Panc1 (cell line): ENCODE measurements around the gene PDE9A. TPM values are rescaled to one million over a fixed set of nuclear protein-coding genes. Genes with fewer than 3 reads are reported as not detected.

Source experiments
- ATAC-seq: fragments of 200-7000 bp; cut with Tn5 transposase; 2 replicates; pipeline ENCODE4 v1.9.1; 2020; ENCODE audit warnings: mild to moderate bottlenecking, moderate library complexity
- BruUV-seq: library from RNA; stranded (reverse); fragments of 400-500 nt; replicated peaks from 2 replicates; lab custom pipeline; 2021; lab: Mats Ljungman, UMichigan
- CTCF ChIA-PET: fragments of 300-600 bp; sonication (Branson Sonifier 250); formaldehyde crosslinking; loops from one replicate; lab custom pipeline; 2022; ENCODE audit warnings: antibody characterized with exemption; lab: Charles Lee
- POLR2A ChIA-PET: fragments of 300-600 bp; sonication (Branson Sonifier 250); formaldehyde crosslinking; loops from one replicate; lab custom pipeline; 2022; ENCODE audit warnings: antibody characterized with exemption; lab: Charles Lee
- DNase-seq: peaks from one replicate; pipeline ENCODE4 v3.0.0-alpha.2; 2010; ENCODE audit warnings: low read depth, low spot score
- H3K27ac ChIP-seq: 2 replicates; pipeline ENCODE4 v1.5.1; 2011; ENCODE audit warnings: mild to moderate bottlenecking, low read length, inconsistent platforms
- H3K27me3 ChIP-seq: fragments of 200-500 bp; sonication (Bioruptor generic); 2 replicates; pipeline ENCODE4 v1.6.0; 2014; ENCODE audit warnings: low read length, inconsistent platforms; ENCODE audit not compliant: control insufficient read depth, insufficient read depth
- H3K36me3 ChIP-seq: fragments of 200-500 bp; sonication (Bioruptor generic); 2 replicates; pipeline ENCODE4 v1.5.1; 2014; ENCODE audit warnings: inconsistent platforms, mild to moderate bottlenecking, low read length, moderate library complexity; ENCODE audit not compliant: control insufficient read depth, insufficient read depth
- H3K4me1 ChIP-seq: 2 replicates; pipeline ENCODE4 v1.5.1; 2011; ENCODE audit warnings: inconsistent platforms, mild to moderate bottlenecking, low read length, moderate library complexity; ENCODE audit not compliant: control insufficient read depth, insufficient read depth
- H3K4me3 ChIP-seq, 2 experiments: 2 replicates each; pipeline ENCODE4 v1.5.1; 2011 to 2012; ENCODE audit warnings: low read depth in 2 of 2, low read length in 2 of 2, mild to moderate bottlenecking in 2 of 2, inconsistent platforms in 1 of 2, moderate library complexity in 1 of 2
- H3K9me3 ChIP-seq: fragments of 200-500 bp; sonication (Bioruptor generic); 2 replicates; pipeline ENCODE4 v1.5.1; 2014; ENCODE audit warnings: low read depth, mild to moderate bottlenecking, inconsistent platforms, low read length, moderate library complexity; ENCODE audit not compliant: control insufficient read depth, insufficient read depth
- CTCF ChIP-seq: fragments of 450-650 bp; IDR thresholded peaks from 2 replicates; pipeline ENCODE4 v1.5.1; 2017; ENCODE audit warnings: mild to moderate bottlenecking
- POLR2AphosphoS5 ChIP-seq: IDR thresholded peaks from 2 replicates; pipeline ENCODE4 v1.6.1; 2012; ENCODE audit warnings: mild to moderate bottlenecking, low read depth, low read length, moderate library complexity
- SIN3A ChIP-seq: IDR thresholded peaks from 2 replicates; pipeline ENCODE4 v1.6.1; 2012; ENCODE audit warnings: low read depth, mild to moderate bottlenecking, low read length, moderate library complexity, borderline replicate concordance; ENCODE audit not compliant: insufficient read depth
- TCF7L2 ChIP-seq: IDR thresholded peaks from 2 replicates; pipeline ENCODE4 v1.6.1; 2011; ENCODE audit warnings: mild to moderate bottlenecking, low read depth, low read length, inconsistent platforms
- in situ Hi-C: cut with HindIII; loops from 2 replicates; pipeline ENCODE4 v1.10.0; 2016; ENCODE audit warnings: low sequenced_read_pairs, low pct_unique_long_range_greater_than_20kb
- intact Hi-C: fragments of 100-400 bp; cut with micrococcal nuclease; formaldehyde crosslinking; loops from one replicate; pipeline ENCODE4 v1.10.0; 2022; ENCODE audit not compliant: unreplicated experiment
- total RNA-seq: library from RNA; stranded (reverse); gene quantifications from one replicate; pipeline ENCODE4 v1.2.1, GENCODE V29; 2021; ENCODE audit not compliant: unreplicated experiment
- TF ChIP-seq, protein P1 (sequence below), 2 experiments: IDR thresholded peaks; 2 replicates each; pipeline ENCODE4 v1.6.1; 2011 to 2012; ENCODE audit warnings: low read depth in 2 of 2, control low read depth in 1 of 2, low read length in 1 of 2, mild to moderate bottlenecking in 1 of 2, moderate library complexity in 1 of 2; ENCODE audit not compliant: insufficient read depth in 1 of 2

Gene PDE9A
- total RNA-seq, 1 experiment from 2014 or later, result 0.72 TPM

- TF ChIP-seq POLR2AphosphoS5, result no peak
- TF ChIP-seq TCF7L2, result no peak
- no peak for TF ChIP-seq CTCF
- TF ChIP-seq, protein P1, sequence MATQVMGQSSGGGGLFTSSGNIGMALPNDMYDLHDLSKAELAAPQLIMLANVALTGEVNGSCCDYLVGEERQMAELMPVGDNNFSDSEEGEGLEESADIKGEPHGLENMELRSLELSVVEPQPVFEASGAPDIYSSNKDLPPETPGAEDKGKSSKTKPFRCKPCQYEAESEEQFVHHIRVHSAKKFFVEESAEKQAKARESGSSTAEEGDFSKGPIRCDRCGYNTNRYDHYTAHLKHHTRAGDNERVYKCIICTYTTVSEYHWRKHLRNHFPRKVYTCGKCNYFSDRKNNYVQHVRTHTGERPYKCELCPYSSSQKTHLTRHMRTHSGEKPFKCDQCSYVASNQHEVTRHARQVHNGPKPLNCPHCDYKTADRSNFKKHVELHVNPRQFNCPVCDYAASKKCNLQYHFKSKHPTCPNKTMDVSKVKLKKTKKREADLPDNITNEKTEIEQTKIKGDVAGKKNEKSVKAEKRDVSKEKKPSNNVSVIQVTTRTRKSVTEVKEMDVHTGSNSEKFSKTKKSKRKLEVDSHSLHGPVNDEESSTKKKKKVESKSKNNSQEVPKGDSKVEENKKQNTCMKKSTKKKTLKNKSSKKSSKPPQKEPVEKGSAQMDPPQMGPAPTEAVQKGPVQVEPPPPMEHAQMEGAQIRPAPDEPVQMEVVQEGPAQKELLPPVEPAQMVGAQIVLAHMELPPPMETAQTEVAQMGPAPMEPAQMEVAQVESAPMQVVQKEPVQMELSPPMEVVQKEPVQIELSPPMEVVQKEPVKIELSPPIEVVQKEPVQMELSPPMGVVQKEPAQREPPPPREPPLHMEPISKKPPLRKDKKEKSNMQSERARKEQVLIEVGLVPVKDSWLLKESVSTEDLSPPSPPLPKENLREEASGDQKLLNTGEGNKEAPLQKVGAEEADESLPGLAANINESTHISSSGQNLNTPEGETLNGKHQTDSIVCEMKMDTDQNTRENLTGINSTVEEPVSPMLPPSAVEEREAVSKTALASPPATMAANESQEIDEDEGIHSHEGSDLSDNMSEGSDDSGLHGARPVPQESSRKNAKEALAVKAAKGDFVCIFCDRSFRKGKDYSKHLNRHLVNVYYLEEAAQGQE (IDR thresholded peaks at IDR 0.05; ENCODE audit: insufficient read depth in 1 of 2, low read depth in 2 of 2, low read length in 1 of 2), result no peak
- TF ChIP-seq SIN3A, result no peak
- ChIA-PET CTCF (no interaction called here), POLR2A (no interaction called here)
- Histone ChIP-seq H3K4me3 (no peak overlapping the region), H3K27me3 (no peaks in the 10 kb centered on the region), H3K36me3 (no peaks in the 10 kb centered on the region), H3K27ac (no peak overlapping the region), H3K9me3 (no peaks in the 10 kb centered on the region), H3K4me1 (no peaks in the 10 kb centered on the region)
- ATAC-seq (no peak), DNase-seq (no peak)
- in situ Hi-C loops (no loop called here), intact Hi-C loops (no loop called here)
- BruUV-seq, result no TSS peak
These were observed 98.4 kb downstream of the PDE9A start for GRCh38 chr21:42751866-42752265.

- intact Hi-C loops (no loop called here), in situ Hi-C loops (no loop called here)
- Histone ChIP-seq H3K4me3 (no peak overlapping the region), H3K9me3 (no peaks in the 10 kb centered on the region), H3K27ac (no peak overlapping the region), H3K36me3 (no peaks in the 10 kb centered on the region), H3K27me3 (no peaks in the 10 kb centered on the region), H3K4me1 (no peaks in the 10 kb centered on the region)
- TF ChIP-seq POLR2AphosphoS5 (no peak), TCF7L2 (no peak), SIN3A (no peak), CTCF (no peak)
- TF ChIP-seq, protein P1 (IDR thresholded peaks at IDR 0.05; ENCODE audit: insufficient read depth in 1 of 2, low read depth in 2 of 2, low read length in 1 of 2), result no peak
- BruUV-seq, result no TSS peak
- DNase-seq, result no peak
- ChIA-PET CTCF (no interaction called here), POLR2A (no interaction called here)
- no peak for ATAC-seq
These were observed 100.4 kb downstream of the PDE9A start for GRCh38 chr21:42753804-42754203.
